SK-N-SH treated with all-trans-retinoic acid at 6 μM for 48 hours (cell line): ENCODE results near the gene VPS51.
A peak's percentile ranks its signal among the peaks of the same experiment; 100 is the strongest.

Experiments
- ATAC-seq: fragments of 200-7000 bp; cut with Tn5 transposase; 3 replicates; pipeline ENCODE4 v1.9.1; 2020; ENCODE audit warnings: mild to moderate bottlenecking, moderate library complexity
- ARNTL ChIP-seq: fragments of 450-650 bp; formaldehyde crosslinking; IDR thresholded peaks from 2 replicates; pipeline ENCODE4 v1.5.0; 2020; ENCODE audit warnings: low read depth, mild to moderate bottlenecking, moderate library complexity, borderline replicate concordance
- BACH2 ChIP-seq: fragments of 250-450 bp; sonication (Bioruptor Pico); IDR thresholded peaks from 2 replicates; pipeline ENCODE4 v1.9.0; 2021; ENCODE audit warnings: mild to moderate bottlenecking, borderline replicate concordance
- CSRNP3 ChIP-seq: fragments of 250-450 bp; sonication (Bioruptor Pico); IDR thresholded peaks from 2 replicates; pipeline ENCODE4 v1.5.1; 2021; ENCODE audit warnings: mild to moderate bottlenecking, moderate library complexity
- ESRRG ChIP-seq: fragments of 250-450 bp; sonication (Bioruptor Pico); IDR thresholded peaks from 2 replicates; pipeline ENCODE4 v1.6.1; 2021; ENCODE audit warnings: mild to moderate bottlenecking
- GLIS3 ChIP-seq: fragments of 250-450 bp; sonication (Bioruptor Pico); IDR thresholded peaks from 2 replicates; pipeline ENCODE4 v1.5.0; 2020; ENCODE audit warnings: mild to moderate bottlenecking, moderate library complexity
- ISL1 ChIP-seq: fragments of 250-450 bp; sonication (Bioruptor Pico); IDR thresholded peaks from 2 replicates; pipeline ENCODE4 v2.1.2; 2022; ENCODE audit warnings: mild to moderate bottlenecking, moderate library complexity
- OSR1 ChIP-seq: fragments of 250-450 bp; sonication (Bioruptor Pico); IDR thresholded peaks from 2 replicates; pipeline ENCODE4 v1.8.0; 2022; ENCODE audit warnings: moderate library complexity, mild to moderate bottlenecking, inconsistent platforms
- PATZ1 ChIP-seq: fragments of 250-450 bp; sonication (Bioruptor Pico); IDR thresholded peaks from 2 replicates; pipeline ENCODE4 v1.8.0; 2020; ENCODE audit warnings: mild to moderate bottlenecking, moderate library complexity, borderline replicate concordance
- POU6F1 ChIP-seq: fragments of 250-450 bp; sonication (Bioruptor Pico); IDR thresholded peaks from 2 replicates; pipeline ENCODE4 v1.8.0; 2021; ENCODE audit warnings: low read depth, mild to moderate bottlenecking, moderate library complexity, borderline replicate concordance
- PPARA ChIP-seq: fragments of 250-450 bp; sonication (Bioruptor Pico); IDR thresholded peaks from 2 replicates; pipeline ENCODE4 v1.5.0; 2020; ENCODE audit warnings: mild to moderate bottlenecking, borderline replicate concordance
- RARB ChIP-seq: fragments of 250-450 bp; sonication (Bioruptor Pico); IDR thresholded peaks from 2 replicates; pipeline ENCODE4 v1.8.0; 2021; ENCODE audit warnings: mild to moderate bottlenecking, moderate library complexity
- SNAI2 ChIP-seq: fragments of 250-450 bp; sonication (Bioruptor Pico); IDR thresholded peaks from 2 replicates; pipeline ENCODE4 v1.5.0; 2020; ENCODE audit warnings: mild to moderate bottlenecking, moderate library complexity
- TCF4 ChIP-seq: fragments of 250-450 bp; sonication (Bioruptor Pico); IDR thresholded peaks from 2 replicates; pipeline ENCODE4 v1.8.0; 2021; ENCODE audit warnings: mild to moderate bottlenecking, moderate library complexity, borderline replicate concordance
- TOX ChIP-seq: fragments of 250-450 bp; sonication (Bioruptor Pico); IDR thresholded peaks from 2 replicates; pipeline ENCODE4 v1.8.0; 2021; ENCODE audit warnings: mild to moderate bottlenecking, moderate library complexity, borderline replicate concordance
- TSHZ2 ChIP-seq: fragments of 250-450 bp; sonication (Bioruptor Pico); IDR thresholded peaks from 2 replicates; pipeline ENCODE4 v1.5.0; 2020; ENCODE audit warnings: mild to moderate bottlenecking, moderate library complexity
- ZC3H10 ChIP-seq: fragments of 250-450 bp; sonication (Bioruptor Pico); IDR thresholded peaks from 2 replicates; pipeline ENCODE4 v1.5.1; 2021; ENCODE audit warnings: mild to moderate bottlenecking, moderate library complexity
- ZFP3 ChIP-seq: fragments of 250-450 bp; sonication (Bioruptor Pico); IDR thresholded peaks from 2 replicates; pipeline ENCODE4 v1.5.0; 2020; ENCODE audit warnings: mild to moderate bottlenecking, moderate library complexity
- ZFP30 ChIP-seq: fragments of 450-650 bp; formaldehyde crosslinking; IDR thresholded peaks from 2 replicates; pipeline ENCODE4 v1.5.0; 2022; ENCODE audit warnings: mild to moderate bottlenecking, moderate library complexity
- ZNF565 ChIP-seq: fragments of 450-650 bp; formaldehyde crosslinking; conservative IDR thresholded peaks from 2 replicates; pipeline ENCODE4 v1.5.0; 2020; ENCODE audit warnings: low read depth, mild to moderate bottlenecking, moderate library complexity
- ZNF70 ChIP-seq: fragments of 450-650 bp; formaldehyde crosslinking; IDR thresholded peaks from 2 replicates; pipeline ENCODE4 v1.5.0; 2020; ENCODE audit warnings: mild to moderate bottlenecking, moderate library complexity
- ZNF8 ChIP-seq: fragments of 450-650 bp; formaldehyde crosslinking; IDR thresholded peaks from 2 replicates; pipeline ENCODE4 v1.5.0; 2020; ENCODE audit warnings: mild to moderate bottlenecking, moderate library complexity

Gene VPS51

GRCh38 chr11:65110354-65110861 lies 14.4 kb downstream of the VPS51 start:
- ATAC-seq: peak; percentile 60
- TF ChIP-seq PPARA (no peak), ZFP3 (CRISPR knock-in tag) (no peak), GLIS3 (CRISPR knock-in tag) (no peak), ZNF565 (CRISPR knock-in tag) (no peak), ZNF8 (no peak), ZNF70 (CRISPR knock-in tag) (no peak), TOX (CRISPR knock-in tag) (no peak), ZC3H10 (CRISPR knock-in tag) (no peak), ARNTL (no peak), CSRNP3 (CRISPR knock-in tag) (no peak), PATZ1 (CRISPR knock-in tag) (no peak), BACH2 (CRISPR knock-in tag) (no peak), SNAI2 (CRISPR knock-in tag) (no peak), ESRRG (CRISPR knock-in tag) (no peak), ZFP30 (CRISPR knock-in tag) (no peak)

- TF ChIP-seq PATZ1 (CRISPR knock-in tag): no peak
- no peak for TF ChIP-seq OSR1
- no peak for TF ChIP-seq TCF4
- no peak for TF ChIP-seq POU6F1
- no peak for TF ChIP-seq ZNF565 (CRISPR knock-in tag)
- no peak for TF ChIP-seq TOX (CRISPR knock-in tag)
- no peak for TF ChIP-seq ZC3H10 (CRISPR knock-in tag)
- TF ChIP-seq BACH2 (CRISPR knock-in tag): no peak
- no peak for TF ChIP-seq CSRNP3 (CRISPR knock-in tag)
- TF ChIP-seq TSHZ2 (CRISPR knock-in tag): no peak
- no peak for TF ChIP-seq SNAI2 (CRISPR knock-in tag)
- TF ChIP-seq ISL1 (CRISPR knock-in tag): no peak
- TF ChIP-seq RARB: no peak
- TF ChIP-seq ESRRG (CRISPR knock-in tag): no peak
Measured at GRCh38 chr11:65111159-65111743, 15.2 kb downstream of the VPS51 start.

More at GRCh38 chr11:65111159-65111743, 15.2 kb downstream of the VPS51 start:
- no peak; the same call in 2 of the 3 replicates for ATAC-seq
